H1 (cell line): ENCODE results near the gene PRR20A.

ENCODE experiments used
- EP300 ChIP-seq, 2 experiments: IDR thresholded peaks; 1 replicate in 1 of 2; 2 replicates in 1 of 2; pipeline ENCODE4 v1.6.1; 2011 to 2012; ENCODE audit warnings: low read depth in 2 of 2, low read length in 2 of 2, mild to moderate bottlenecking in 2 of 2, borderline replicate concordance in 1 of 2, inconsistent platforms in 1 of 2, moderate library complexity in 1 of 2
- MAFK ChIP-seq: IDR thresholded peaks from 2 replicates; pipeline ENCODE4 v1.6.1; 2012; ENCODE audit warnings: low read depth, mild to moderate bottlenecking, improper control_type of control experiment, low read length
- POLR2AphosphoS5 ChIP-seq: IDR thresholded peaks from 2 replicates; pipeline ENCODE4 v1.6.1; 2011; ENCODE audit warnings: low read depth, low read length
- RAD21 ChIP-seq, 2 experiments: IDR thresholded peaks in 1 of 2; conservative IDR thresholded peaks in 1 of 2; 2 replicates each; pipeline ENCODE4 v1.6.1; 2011; ENCODE audit warnings: low read depth in 2 of 2, low read length in 2 of 2, improper control_type of control experiment in 1 of 2, inconsistent platforms in 1 of 2, mild to moderate bottlenecking in 1 of 2, moderate library complexity in 1 of 2
- RFX5 ChIP-seq: IDR thresholded peaks from 2 replicates; pipeline ENCODE4 v1.6.1; 2011; ENCODE audit warnings: low read depth, low read length, improper control_type of control experiment, borderline replicate concordance
- RXRA ChIP-seq: IDR thresholded peaks from 2 replicates; pipeline ENCODE4 v1.6.1; 2011; ENCODE audit warnings: low read depth, mild to moderate bottlenecking, low read length, moderate library complexity; ENCODE audit not compliant: insufficient read depth
- SIN3A ChIP-seq, 2 experiments: IDR thresholded peaks in 1 of 2; conservative IDR thresholded peaks in 1 of 2; 2 replicates each; pipeline ENCODE4 v1.6.1; 2011 to 2012; ENCODE audit warnings: low read length in 2 of 2, improper control_type of control experiment in 1 of 2, low read depth in 1 of 2, mild to moderate bottlenecking in 1 of 2
- SP1 ChIP-seq: IDR thresholded peaks from 2 replicates; pipeline ENCODE4 v1.6.1; 2011; ENCODE audit warnings: low read depth, low read length
- TCF12 ChIP-seq: IDR thresholded peaks from 2 replicates; pipeline ENCODE4 v1.6.1; 2011; ENCODE audit warnings: low read depth, mild to moderate bottlenecking, low read length
- TEAD4 ChIP-seq: IDR thresholded peaks from 2 replicates; pipeline ENCODE4 v1.6.1; 2012; ENCODE audit warnings: low read depth, low read length, inconsistent platforms, mixed read lengths
- TF ChIP-seq, protein P1 (sequence below), 3 experiments: IDR thresholded peaks; 1 replicate in 2 of 3; 2 replicates in 1 of 3; pipeline versions ENCODE4 v1.5.1 to v1.6.1; 2011; ENCODE audit warnings: low read length in 3 of 3, mild to moderate bottlenecking in 3 of 3, inconsistent platforms in 2 of 3, low read depth in 1 of 3, moderate library complexity in 1 of 3; ENCODE audit not compliant: insufficient read depth in 1 of 3; ENCODE audit errors: control extremely low read depth in 1 of 3
- TF ChIP-seq, protein P2 (sequence below): IDR thresholded peaks from 2 replicates; pipeline ENCODE4 v1.6.1; 2012; ENCODE audit warnings: inconsistent platforms
- TF ChIP-seq, protein P3 (sequence below): IDR thresholded peaks from 2 replicates; pipeline ENCODE4 v1.6.1; 2012; ENCODE audit warnings: inconsistent platforms

DNA sequence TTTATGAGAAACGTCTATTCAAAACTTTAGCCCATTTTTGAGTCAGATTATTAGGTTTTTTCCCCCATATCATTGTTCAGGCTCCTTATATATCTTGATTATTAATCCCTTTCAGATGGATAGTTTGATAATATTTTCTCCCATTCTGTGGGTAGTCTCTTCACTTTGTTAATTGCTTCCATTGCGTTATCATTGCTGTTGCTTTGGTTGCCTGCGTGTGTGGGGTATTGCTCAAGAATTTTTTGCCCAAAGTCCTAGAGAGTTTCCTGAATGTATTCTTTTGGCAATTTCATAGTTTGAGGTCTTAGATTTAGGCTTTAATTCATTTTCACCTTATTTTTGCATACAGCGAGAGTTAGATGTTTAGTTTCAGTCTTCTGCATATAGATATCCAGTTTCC lies 25.8 kb upstream of the PRR20A start:
- TF ChIP-seq, protein P1, sequence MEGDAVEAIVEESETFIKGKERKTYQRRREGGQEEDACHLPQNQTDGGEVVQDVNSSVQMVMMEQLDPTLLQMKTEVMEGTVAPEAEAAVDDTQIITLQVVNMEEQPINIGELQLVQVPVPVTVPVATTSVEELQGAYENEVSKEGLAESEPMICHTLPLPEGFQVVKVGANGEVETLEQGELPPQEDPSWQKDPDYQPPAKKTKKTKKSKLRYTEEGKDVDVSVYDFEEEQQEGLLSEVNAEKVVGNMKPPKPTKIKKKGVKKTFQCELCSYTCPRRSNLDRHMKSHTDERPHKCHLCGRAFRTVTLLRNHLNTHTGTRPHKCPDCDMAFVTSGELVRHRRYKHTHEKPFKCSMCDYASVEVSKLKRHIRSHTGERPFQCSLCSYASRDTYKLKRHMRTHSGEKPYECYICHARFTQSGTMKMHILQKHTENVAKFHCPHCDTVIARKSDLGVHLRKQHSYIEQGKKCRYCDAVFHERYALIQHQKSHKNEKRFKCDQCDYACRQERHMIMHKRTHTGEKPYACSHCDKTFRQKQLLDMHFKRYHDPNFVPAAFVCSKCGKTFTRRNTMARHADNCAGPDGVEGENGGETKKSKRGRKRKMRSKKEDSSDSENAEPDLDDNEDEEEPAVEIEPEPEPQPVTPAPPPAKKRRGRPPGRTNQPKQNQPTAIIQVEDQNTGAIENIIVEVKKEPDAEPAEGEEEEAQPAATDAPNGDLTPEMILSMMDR (IDR thresholded peaks at IDR 0.05; ENCODE audit: control extremely low read depth in 1 of 3, insufficient read depth in 1 of 3, low read depth in 1 of 3, low read length in 3 of 3) = no peak
- TF ChIP-seq MAFK (no peak), RAD21 (IDR thresholded peaks at IDR 0.05 in 1 of 2, conservative IDR thresholded peaks at IDR 0.05 in 1 of 2; ENCODE audit: low read depth in 2 of 2, low read length in 2 of 2) (no peak), SP1 (no peak), TEAD4 (no peak), RXRA (no peak), EP300 (IDR thresholded peaks at IDR 0.05; ENCODE audit: borderline replicate concordance in 1 of 2, low read depth in 2 of 2, low read length in 2 of 2) (no peak), POLR2AphosphoS5 (no peak), RFX5 (no peak), SIN3A (conservative IDR thresholded peaks at IDR 0.05 in 1 of 2, IDR thresholded peaks at IDR 0.05 in 1 of 2; ENCODE audit: low read depth in 1 of 2, low read length in 2 of 2) (no peak), TCF12 (no peak)
- TF ChIP-seq, protein P2, sequence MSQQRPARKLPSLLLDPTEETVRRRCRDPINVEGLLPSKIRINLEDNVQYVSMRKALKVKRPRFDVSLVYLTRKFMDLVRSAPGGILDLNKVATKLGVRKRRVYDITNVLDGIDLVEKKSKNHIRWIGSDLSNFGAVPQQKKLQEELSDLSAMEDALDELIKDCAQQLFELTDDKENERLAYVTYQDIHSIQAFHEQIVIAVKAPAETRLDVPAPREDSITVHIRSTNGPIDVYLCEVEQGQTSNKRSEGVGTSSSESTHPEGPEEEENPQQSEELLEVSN = no peak
- TF ChIP-seq, protein P3, sequence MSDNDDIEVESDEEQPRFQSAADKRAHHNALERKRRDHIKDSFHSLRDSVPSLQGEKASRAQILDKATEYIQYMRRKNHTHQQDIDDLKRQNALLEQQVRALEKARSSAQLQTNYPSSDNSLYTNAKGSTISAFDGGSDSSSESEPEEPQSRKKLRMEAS = no peak
